ENCODE results near the gene CDKN1A. TPM values are rescaled to one million over a fixed set of nuclear protein-coding genes. Genes with fewer than 3 reads are reported as not detected.

CDKN1A gene
- total RNA-seq, 1 donor from 2014 or later: 56.2 TPM

Other genes starting within 250 kb of the CDKN1A start
- gene PXT1, start 235.9 kb upstream of the CDKN1A start, total RNA-seq: 0.09 and 0.11 TPM in 2 replicates
- 52.3 and 56.5 TPM in 2 replicates for gene KCTD20, start 235.7 kb upstream of the CDKN1A start, total RNA-seq
- gene STK38, start 131.2 kb upstream of the CDKN1A start, total RNA-seq: 75.8 and 76.7 TPM in 2 replicates
- gene SRSF3, start 84.4 kb upstream of the CDKN1A start, total RNA-seq: 477 and 489 TPM in 2 replicates
- 0.07 TPM in 2 replicates for gene RAB44, start 19.1 kb downstream of the CDKN1A start, total RNA-seq
- gene CPNE5, start 160.7 kb downstream of the CDKN1A start, total RNA-seq: 2.2 and 2.5 TPM in 2 replicates
- gene PPIL1, start 196.1 kb downstream of the CDKN1A start, total RNA-seq: 41.1 and 42.6 TPM in 2 replicates
- gene C6orf89, start 207.2 kb downstream of the CDKN1A start, total RNA-seq: 45.1 and 46.2 TPM in 2 replicates

Data from T-helper 2 cell treated with Interferon-gamma antibody and Interleukin-4, amounts not matched to agents 100 ng/mL and 5 ng/mL, for 36 hours (primary cell).